Gastrocnemius medialis (tissue), 4 donors: ENCODE measurements around the gene RUNX1.

Source experiments
- CTCF ChIP-seq, 5 experiments: fragments of 450-650 bp in 3 of 5; fragments of 200-600 bp in 2 of 5; sonication (generic) in 2 of 5; IDR thresholded peaks in 4 of 5; conservative IDR thresholded peaks in 1 of 5; 1 replicate in 4 of 5; 2 replicates in 1 of 5; pipeline ENCODE4 v1.5.1; 2016 to 2019; ENCODE audit warnings: antibody characterized with exemption in 5 of 5, mild to moderate bottlenecking in 3 of 5, moderate library complexity in 3 of 5
- POLR2A ChIP-seq, 2 donors: fragments of 450-650 bp; IDR thresholded peaks; one replicate each; pipeline ENCODE4 v1.6.1; 2017; ENCODE audit warnings: antibody characterized with exemption in 2 of 2, mild to moderate bottlenecking in 2 of 2, moderate library complexity in 2 of 2

GRCh38 chr21:35075546-35075945 lies 26.4 kb upstream of the RUNX1 start:
- TF ChIP-seq CTCF (IDR thresholded peaks at IDR 0.05 in 4 of 5, conservative IDR thresholded peaks at IDR 0.05 in 1 of 5) (no peak), POLR2A (IDR thresholded peaks at IDR 0.05) (no peak)
